ENCODE measurements around the gene TTC17. TPM values are rescaled to one million over a fixed set of nuclear protein-coding genes. Genes with fewer than 3 reads are reported as not detected.

TTC17 gene
- total RNA-seq, 4 donors from 2014 or later, result 65.8 to 280 (median 106) TPM

DNA sequence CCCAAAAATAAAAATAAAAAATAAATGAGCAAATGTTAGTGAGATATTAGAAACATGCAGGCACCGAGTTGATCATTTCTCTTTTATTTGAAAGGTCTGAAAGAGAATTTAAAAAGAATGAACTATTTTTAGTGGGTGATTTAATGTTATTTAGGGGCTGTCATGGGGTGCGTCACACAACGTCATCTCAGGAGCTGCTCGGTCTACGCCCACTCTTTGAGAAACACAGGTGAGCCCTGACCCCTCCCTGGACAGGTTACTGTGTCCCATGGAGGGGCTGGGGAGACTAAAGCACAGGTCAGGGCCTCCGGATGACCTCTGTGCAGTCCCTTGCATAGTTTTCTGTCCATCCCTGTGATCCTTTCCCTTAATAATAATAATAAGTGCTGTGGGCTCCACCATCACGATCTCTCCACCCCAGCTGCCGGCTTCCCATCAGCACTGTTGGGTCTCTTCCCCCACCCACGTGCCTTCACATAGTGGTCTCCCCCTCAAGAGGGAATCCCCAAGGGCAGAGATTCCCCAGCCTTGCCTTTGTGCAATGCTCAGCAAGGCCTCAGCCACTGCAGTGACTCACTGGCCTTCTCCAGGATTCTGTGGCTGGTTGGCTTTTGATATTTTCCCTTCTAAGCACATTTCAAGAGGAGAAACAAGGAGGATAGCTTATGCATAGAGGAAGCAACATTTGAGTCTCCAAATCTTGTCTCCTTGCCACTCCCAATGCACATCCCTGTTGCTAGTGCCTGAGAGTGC is 159.9 kb downstream of the TTC17 start:
- DNase-seq (ENCODE audit: low spot score in 2 of 2), result no peak
- H3K27me3 ChIP-seq, result peaks cover 14% of the 10 kb centered on the region
- H3K4me1 ChIP-seq, result no peaks in the 10 kb centered on the region
- no peak overlapping the region for H3K27ac ChIP-seq
- H3K4me3 ChIP-seq, result no peak overlapping the region
- H3K36me3 ChIP-seq, result no peaks in the 10 kb centered on the region
- no peaks in the 10 kb centered on the region for H3K9me3 ChIP-seq
- 74% methylated on average over 8 of the region's 9 CpGs for WGBS
- TF ChIP-seq EP300 (IDR thresholded peaks at IDR 0.05) (no peak), CTCF (IDR thresholded peaks at IDR 0.05) (no peak), POLR2AphosphoS5 (IDR thresholded peaks at IDR 0.05) (no peak), POLR2A (IDR thresholded peaks at IDR 0.05) (no peak)

DNA sequence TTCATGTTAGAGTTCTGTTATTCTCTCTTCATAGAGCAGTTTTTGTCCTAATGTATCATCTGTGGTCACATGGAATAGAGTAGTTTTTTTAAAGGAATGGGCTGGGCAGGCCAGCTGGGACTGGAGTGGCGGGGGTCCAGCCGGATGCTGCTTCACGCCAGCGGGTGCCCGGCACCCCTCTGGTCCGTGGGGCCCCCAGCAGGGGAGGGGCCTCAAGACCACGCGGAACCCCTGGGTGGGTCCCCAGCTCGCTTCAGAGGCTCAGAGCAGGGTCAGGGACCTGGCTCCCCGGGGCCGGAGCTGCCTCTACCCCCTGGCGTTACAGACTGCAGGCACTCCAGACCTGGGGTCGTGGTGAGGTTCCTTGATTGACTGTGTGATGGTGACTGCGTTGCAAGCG is 162.8 kb downstream of the TTC17 start:
- no peak overlapping the region for H3K27ac ChIP-seq
- 100% methylated on average over 7 of the region's 15 CpGs for WGBS
- DNase-seq (ENCODE audit: low spot score in 2 of 2), result no peak
- H3K27me3 ChIP-seq, result peaks cover 5% of the 10 kb centered on the region
- H3K4me3 ChIP-seq, result no peak overlapping the region
- H3K4me1 ChIP-seq, result no peaks in the 10 kb centered on the region
- H3K36me3 ChIP-seq, result no peaks in the 10 kb centered on the region
- no peaks in the 10 kb centered on the region for H3K9me3 ChIP-seq
- TF ChIP-seq POLR2AphosphoS5 (IDR thresholded peaks at IDR 0.05) (no peak), EP300 (IDR thresholded peaks at IDR 0.05) (no peak), CTCF (IDR thresholded peaks at IDR 0.05) (no peak), POLR2A (IDR thresholded peaks at IDR 0.05) (no peak)

GRCh38 chr11:43523632-43524031 is 164.9 kb downstream of the TTC17 start:
- no peak for TF ChIP-seq EP300 (IDR thresholded peaks at IDR 0.05)
- TF ChIP-seq POLR2A (IDR thresholded peaks at IDR 0.05), result no peak
- Histone ChIP-seq H3K4me1 (no peaks in the 10 kb centered on the region), H3K4me3 (no peak overlapping the region), H3K27ac (no peak overlapping the region), H3K9me3 (peaks cover 5% of the 10 kb centered on the region), H3K36me3 (no peaks in the 10 kb centered on the region), H3K27me3 (peaks cover 4% of the 10 kb centered on the region)
- 77% methylated on average over 2 of the region's 2 CpGs for WGBS
- no peak for DNase-seq (ENCODE audit: low spot score in 2 of 2)

- Histone ChIP-seq H3K9me3 (peaks cover 5% of the 10 kb centered on the region), H3K4me3 (no peak overlapping the region), H3K36me3 (no peaks in the 10 kb centered on the region), H3K27ac (no peak overlapping the region), H3K27me3 (peaks cover 4% of the 10 kb centered on the region), H3K4me1 (no peaks in the 10 kb centered on the region)
- TF ChIP-seq POLR2A (IDR thresholded peaks at IDR 0.05) (no peak), EP300 (IDR thresholded peaks at IDR 0.05) (no peak), POLR2AphosphoS5 (IDR thresholded peaks at IDR 0.05) (no peak), CTCF (IDR thresholded peaks at IDR 0.05) (no peak)
- WGBS, result 93% methylated on average over 5 of the region's 5 CpGs
- no peak for DNase-seq (ENCODE audit: low spot score in 2 of 2)
These were observed 173.3 kb downstream of the TTC17 start for GRCh38 chr11:43532041-43532440.

DNA sequence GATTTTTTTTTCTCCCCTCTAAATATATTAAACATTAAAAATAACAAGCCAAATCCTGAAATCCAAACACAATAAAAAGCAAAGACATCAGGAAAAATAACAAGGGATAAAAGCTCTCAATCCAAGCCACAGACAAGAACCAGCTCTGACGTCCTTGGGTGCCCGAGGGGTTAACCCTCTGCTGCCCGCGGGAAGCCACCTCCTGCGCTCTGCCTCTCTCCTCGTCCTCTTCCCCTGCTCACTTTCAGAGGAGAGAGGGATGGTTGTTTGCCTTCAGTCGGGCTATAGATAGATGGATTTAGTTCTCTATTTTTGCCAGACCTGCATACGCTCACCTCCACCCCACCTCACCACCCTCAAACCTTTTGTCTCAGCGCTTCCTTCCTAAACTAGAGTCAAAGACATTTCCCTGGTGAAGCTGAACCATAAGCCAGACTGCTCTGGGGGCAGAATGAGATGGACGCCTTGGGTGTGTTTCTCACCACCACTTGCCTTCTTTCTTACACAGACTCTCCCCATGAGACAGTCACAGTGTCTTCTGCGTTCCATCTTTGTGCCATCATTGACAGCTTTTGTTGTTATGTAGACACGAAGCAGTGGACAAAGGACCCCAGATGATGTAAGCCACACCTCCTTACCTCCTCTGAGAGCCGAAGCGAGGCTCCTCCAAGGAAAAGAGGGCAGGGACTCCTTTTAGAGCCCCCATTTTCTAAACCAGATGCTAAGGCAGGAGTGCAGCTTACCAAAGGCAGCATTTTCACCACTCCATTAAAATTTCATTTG is 179.3 kb downstream of the TTC17 start:
- Histone ChIP-seq H3K9me3 (no peaks in the 10 kb centered on the region), H3K4me1 (no peaks in the 10 kb centered on the region), H3K27ac (no peak overlapping the region), H3K27me3 (peaks cover 18% of the 10 kb centered on the region), H3K36me3 (no peaks in the 10 kb centered on the region), H3K4me3 (no peak overlapping the region)
- no peak for DNase-seq (ENCODE audit: low spot score in 2 of 2)
- TF ChIP-seq CTCF (IDR thresholded peaks at IDR 0.05) (no peak), POLR2AphosphoS5 (IDR thresholded peaks at IDR 0.05) (no peak), EP300 (IDR thresholded peaks at IDR 0.05) (no peak), POLR2A (IDR thresholded peaks at IDR 0.05) (no peak)
- 22% methylated on average over 14 of the region's 14 CpGs for WGBS
